ENCODE results near the gene SMARCD2. TPM values are rescaled to one million over a fixed set of nuclear protein-coding genes. Genes with fewer than 3 reads are reported as not detected.

Gene SMARCD2
- total and polyA plus RNA-seq, 2 of the 13 experiments (the other 11 are each of a cell fraction or from before 2014, with no cell fraction given): 122 to 150 TPM

DNA sequence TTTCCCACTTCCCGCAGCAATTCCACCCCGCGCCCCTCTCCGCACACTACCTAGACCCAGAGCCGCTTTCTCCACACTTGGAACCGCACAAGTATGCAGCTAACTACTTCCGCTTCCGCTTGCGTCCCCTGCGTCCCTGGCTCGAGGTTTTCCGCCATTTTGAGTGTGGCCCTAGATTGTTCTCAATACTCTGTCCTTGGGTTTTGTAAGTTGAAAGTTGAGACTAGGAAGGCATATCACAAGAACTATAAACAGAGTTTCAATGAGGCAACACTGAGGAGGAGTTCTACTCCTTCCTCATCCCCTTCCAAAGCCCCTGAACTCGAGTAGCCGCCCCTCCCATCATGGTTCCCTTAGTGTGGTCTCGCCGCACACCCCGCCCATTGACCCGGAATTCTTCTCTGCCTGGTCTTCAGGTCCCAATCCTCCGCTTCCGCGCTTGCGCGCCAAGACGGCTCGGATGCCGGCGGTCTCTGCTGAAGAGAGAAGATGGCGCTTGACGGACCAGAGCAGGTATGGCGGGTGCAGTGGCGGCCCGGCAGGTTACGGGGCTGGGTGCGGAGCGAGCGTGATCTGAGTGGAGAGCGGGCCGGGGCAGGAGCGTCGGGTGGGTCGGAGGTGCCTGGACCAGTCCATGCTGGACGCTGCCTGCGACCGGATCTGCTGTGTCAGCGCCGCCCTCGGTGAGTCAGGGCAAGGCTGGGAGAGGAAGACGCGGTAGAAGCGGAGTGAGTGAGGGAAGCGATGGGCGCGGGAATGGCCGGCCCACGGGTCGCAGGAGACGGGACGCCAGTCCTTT, 15.3 kb downstream of the SMARCD2 start, which contains the start of the genes FTSJ3 and PSMC5 (continued):
- TF ChIP-seq, protein P1, sequence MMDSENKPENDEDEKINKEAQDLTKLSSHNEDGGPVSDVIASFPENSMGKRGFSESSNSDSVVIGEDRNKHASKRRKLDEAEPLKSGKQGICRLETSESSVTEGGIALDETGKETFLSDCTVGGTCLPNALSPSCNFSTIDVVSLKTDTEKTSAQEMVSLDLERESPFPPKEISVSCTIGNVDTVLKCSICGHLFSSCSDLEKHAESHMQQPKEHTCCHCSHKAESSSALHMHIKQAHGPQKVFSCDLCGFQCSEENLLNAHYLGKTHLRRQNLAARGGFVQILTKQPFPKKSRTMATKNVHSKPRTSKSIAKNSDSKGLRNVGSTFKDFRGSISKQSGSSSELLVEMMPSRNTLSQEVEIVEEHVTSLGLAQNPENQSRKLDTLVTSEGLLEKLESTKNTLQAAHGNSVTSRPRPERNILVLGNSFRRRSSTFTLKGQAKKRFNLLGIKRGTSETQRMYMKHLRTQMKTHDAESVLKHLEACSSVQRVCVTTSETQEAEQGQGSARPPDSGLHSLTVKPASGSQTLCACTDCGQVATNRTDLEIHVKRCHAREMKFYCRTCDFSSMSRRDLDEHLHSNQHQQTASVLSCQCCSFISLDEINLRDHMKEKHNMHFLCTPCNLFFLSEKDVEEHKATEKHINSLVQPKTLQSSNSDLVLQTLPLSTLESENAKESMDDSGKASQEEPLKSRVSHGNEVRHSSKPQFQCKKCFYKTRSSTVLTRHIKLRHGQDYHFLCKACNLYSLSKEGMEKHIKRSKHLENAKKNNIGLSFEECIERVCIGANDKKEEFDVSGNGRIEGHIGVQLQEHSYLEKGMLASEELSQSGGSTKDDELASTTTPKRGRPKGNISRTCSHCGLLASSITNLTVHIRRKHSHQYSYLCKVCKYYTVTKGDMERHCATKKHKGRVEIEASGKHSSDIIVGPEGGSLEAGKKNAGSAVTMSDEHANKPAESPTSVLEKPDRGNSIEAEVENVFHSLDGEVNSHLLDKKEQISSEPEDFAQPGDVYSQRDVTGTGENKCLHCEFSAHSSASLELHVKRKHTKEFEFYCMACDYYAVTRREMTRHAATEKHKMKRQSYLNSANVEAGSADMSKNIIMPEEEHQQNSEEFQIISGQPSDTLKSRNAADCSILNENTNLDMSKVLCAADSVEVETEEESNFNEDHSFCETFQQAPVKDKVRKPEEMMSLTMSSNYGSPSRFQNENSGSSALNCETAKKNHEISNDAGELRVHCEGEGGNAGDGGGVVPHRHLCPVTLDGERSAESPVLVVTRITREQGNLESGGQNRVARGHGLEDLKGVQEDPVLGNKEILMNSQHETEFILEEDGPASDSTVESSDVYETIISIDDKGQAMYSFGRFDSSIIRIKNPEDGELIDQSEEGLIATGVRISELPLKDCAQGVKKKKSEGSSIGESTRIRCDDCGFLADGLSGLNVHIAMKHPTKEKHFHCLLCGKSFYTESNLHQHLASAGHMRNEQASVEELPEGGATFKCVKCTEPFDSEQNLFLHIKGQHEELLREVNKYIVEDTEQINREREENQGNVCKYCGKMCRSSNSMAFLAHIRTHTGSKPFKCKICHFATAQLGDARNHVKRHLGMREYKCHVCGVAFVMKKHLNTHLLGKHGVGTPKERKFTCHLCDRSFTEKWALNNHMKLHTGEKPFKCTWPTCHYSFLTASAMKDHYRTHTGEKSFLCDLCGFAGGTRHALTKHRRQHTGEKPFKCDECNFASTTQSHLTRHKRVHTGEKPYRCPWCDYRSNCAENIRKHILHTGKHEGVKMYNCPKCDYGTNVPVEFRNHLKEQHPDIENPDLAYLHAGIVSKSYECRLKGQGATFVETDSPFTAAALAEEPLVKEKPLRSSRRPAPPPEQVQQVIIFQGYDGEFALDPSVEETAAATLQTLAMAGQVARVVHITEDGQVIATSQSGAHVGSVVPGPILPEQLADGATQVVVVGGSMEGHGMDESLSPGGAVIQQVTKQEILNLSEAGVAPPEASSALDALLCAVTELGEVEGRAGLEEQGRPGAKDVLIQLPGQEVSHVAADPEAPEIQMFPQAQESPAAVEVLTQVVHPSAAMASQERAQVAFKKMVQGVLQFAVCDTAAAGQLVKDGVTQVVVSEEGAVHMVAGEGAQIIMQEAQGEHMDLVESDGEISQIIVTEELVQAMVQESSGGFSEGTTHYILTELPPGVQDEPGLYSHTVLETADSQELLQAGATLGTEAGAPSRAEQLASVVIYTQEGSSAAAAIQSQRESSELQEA (CRISPR knock-in tag; IDR thresholded peaks at IDR 0.05; ENCODE audit: not compliant biosample characterization): peak; percentile 68
- TF ChIP-seq ZNF615 (CRISPR knock-in tag; IDR thresholded peaks at IDR 0.05; ENCODE audit: borderline replicate concordance): no peak
- 0 out of 2 replicates have a peak, but pooled peaks have one; percentile 46 for TF ChIP-seq ZNF205 (CRISPR knock-in tag; IDR thresholded peaks at IDR 0.05)
- peak; percentile 86; the same call in 1 of the 2 replicates for TF ChIP-seq ZC3H13 (CRISPR knock-in tag; IDR thresholded peaks at IDR 0.05)
- TF ChIP-seq ZFP36L2 (CRISPR knock-in tag; IDR thresholded peaks at IDR 0.05): peak; percentile 64; the same call in 1 of the 2 replicates
- TF ChIP-seq ZNF775 (CRISPR knock-in tag; IDR thresholded peaks at IDR 0.05; ENCODE audit: borderline replicate concordance): no peak
- no peak for TF ChIP-seq NFE2L2 (IDR thresholded peaks at IDR 0.05; ENCODE audit: low read length)
- peak; percentile 74 for TF ChIP-seq TFDP1 (CRISPR knock-in tag; IDR thresholded peaks at IDR 0.05; ENCODE audit: borderline replicate concordance)
- TF ChIP-seq, protein P2, sequence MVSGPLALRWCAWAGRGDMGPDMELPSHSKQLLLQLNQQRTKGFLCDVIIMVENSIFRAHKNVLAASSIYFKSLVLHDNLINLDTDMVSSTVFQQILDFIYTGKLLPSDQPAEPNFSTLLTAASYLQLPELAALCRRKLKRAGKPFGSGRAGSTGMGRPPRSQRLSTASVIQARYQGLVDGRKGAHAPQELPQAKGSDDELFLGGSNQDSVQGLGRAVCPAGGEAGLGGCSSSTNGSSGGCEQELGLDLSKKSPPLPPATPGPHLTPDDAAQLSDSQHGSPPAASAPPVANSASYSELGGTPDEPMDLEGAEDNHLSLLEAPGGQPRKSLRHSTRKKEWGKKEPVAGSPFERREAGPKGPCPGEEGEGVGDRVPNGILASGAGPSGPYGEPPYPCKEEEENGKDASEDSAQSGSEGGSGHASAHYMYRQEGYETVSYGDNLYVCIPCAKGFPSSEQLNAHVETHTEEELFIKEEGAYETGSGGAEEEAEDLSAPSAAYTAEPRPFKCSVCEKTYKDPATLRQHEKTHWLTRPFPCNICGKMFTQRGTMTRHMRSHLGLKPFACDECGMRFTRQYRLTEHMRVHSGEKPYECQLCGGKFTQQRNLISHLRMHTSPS (CRISPR knock-in tag; IDR thresholded peaks at IDR 0.05; ENCODE audit: low read depth): peak; percentile 82; the same call in 1 of the 2 replicates
- no peak for TF ChIP-seq NFKBIZ (CRISPR knock-in tag; IDR thresholded peaks at IDR 0.05)
- peak; percentile 72 for TF ChIP-seq ZFP90 (CRISPR knock-in tag; IDR thresholded peaks at IDR 0.05; ENCODE audit: borderline replicate concordance)
- TF ChIP-seq PRDM4 (CRISPR knock-in tag; IDR thresholded peaks at IDR 0.05; ENCODE audit: borderline replicate concordance): peak; percentile 84; the same call in 1 of the 2 replicates
- TF ChIP-seq ZNF180 (CRISPR knock-in tag; IDR thresholded peaks at IDR 0.05; ENCODE audit: borderline replicate concordance, low read depth): no peak; the same call in 1 of the 2 replicates
- TF ChIP-seq HDAC6 (IDR thresholded peaks at IDR 0.05; ENCODE audit: low read depth, low read length): 0 out of 2 replicates have a peak, but pooled peaks have one; percentile 43
